H9 (cell line): ENCODE data around the gene ZFPL1. TPM values are rescaled to one million over a fixed set of nuclear protein-coding genes. Genes with fewer than 3 reads are reported as not detected.

Experiments used
- DNase-seq: peaks from one replicate; pipeline ENCODE4 v3.0.0-alpha.2; 2017
- H2AFZ ChIP-seq: one replicate; pipeline ENCODE4 v1.6.1; 2013; ENCODE audit warnings: mild to moderate bottlenecking, low read length, control low read depth, moderate library complexity
- H2AK5ac ChIP-seq: 2 replicates; pipeline ENCODE4 v1.6.1; 2013; ENCODE audit warnings: low read length, control low read depth, mixed read lengths; ENCODE audit not compliant: insufficient read length
- H2BK120ac ChIP-seq: one replicate; pipeline ENCODE4 v1.6.1; 2013; ENCODE audit warnings: low read depth, mild to moderate bottlenecking, low read length, control low read depth, inconsistent platforms; ENCODE audit not compliant: poor library complexity, severe bottlenecking
- H2BK12ac ChIP-seq: 2 replicates; pipeline ENCODE4 v1.6.1; 2013; ENCODE audit warnings: low read length, control low read depth, mixed read lengths, low read depth; ENCODE audit not compliant: insufficient read length
- H2BK15ac ChIP-seq: 2 replicates; pipeline ENCODE4 v1.6.1; 2013; ENCODE audit warnings: low read depth, low read length, control low read depth
- H2BK20ac ChIP-seq: one replicate; pipeline ENCODE4 v1.6.1; 2013; ENCODE audit warnings: low read depth, mild to moderate bottlenecking, low read length, control low read depth, inconsistent platforms; ENCODE audit not compliant: poor library complexity, severe bottlenecking
- H2BK5ac ChIP-seq: 2 replicates; pipeline ENCODE4 v1.6.1; 2013; ENCODE audit warnings: low read length, control low read depth, mixed read lengths; ENCODE audit not compliant: insufficient read length
- H3K14ac ChIP-seq: 2 replicates; pipeline ENCODE4 v1.6.1; 2013; ENCODE audit warnings: low read length, control low read depth; ENCODE audit not compliant: insufficient read depth
- H3K18ac ChIP-seq: 2 replicates; pipeline ENCODE4 v1.6.1; 2013; ENCODE audit warnings: low read depth, mild to moderate bottlenecking, mixed read lengths, low read length, control low read depth; ENCODE audit not compliant: insufficient read length
- H3K23ac ChIP-seq: 2 replicates; pipeline ENCODE4 v1.6.1; 2013; ENCODE audit warnings: low read length, control low read depth, mixed read lengths, low read depth; ENCODE audit not compliant: insufficient read length
- H3K23me2 ChIP-seq: 2 replicates; pipeline ENCODE4 v1.6.1; 2013; ENCODE audit warnings: low read depth, mild to moderate bottlenecking, mixed read lengths, low read length, control low read depth; ENCODE audit not compliant: insufficient read length, poor library complexity, severe bottlenecking
- H3K27ac ChIP-seq: 2 replicates; pipeline ENCODE4 v1.5.1; 2013; ENCODE audit warnings: low read length, control low read depth, mixed read lengths, low read depth; ENCODE audit not compliant: insufficient read length
- H3K27me3 ChIP-seq: 2 replicates; pipeline ENCODE4 v1.6.1; 2013; ENCODE audit warnings: low read length, control low read depth, inconsistent platforms; ENCODE audit not compliant: insufficient read depth
- H3K4ac ChIP-seq: 2 replicates; pipeline ENCODE4 v1.6.1; 2013; ENCODE audit warnings: low read depth, mild to moderate bottlenecking, control low read depth, inconsistent platforms, low read length, moderate library complexity
- H3K4me1 ChIP-seq: 2 replicates; pipeline ENCODE4 v1.6.1; 2013; ENCODE audit warnings: low read length, control low read depth, inconsistent platforms; ENCODE audit not compliant: insufficient read depth
- H3K4me2 ChIP-seq: 2 replicates; pipeline ENCODE4 v1.6.1; 2013; ENCODE audit warnings: low read length, control low read depth, mixed read lengths; ENCODE audit not compliant: insufficient read length, insufficient read depth
- H3K56ac ChIP-seq: 2 replicates; pipeline ENCODE4 v1.6.1; 2013; ENCODE audit warnings: low read depth, mild to moderate bottlenecking, mixed read lengths, low read length, control low read depth; ENCODE audit not compliant: insufficient read length
- H3K79me1 ChIP-seq: 2 replicates; pipeline ENCODE4 v1.6.1; 2013; ENCODE audit warnings: low read depth, mild to moderate bottlenecking, moderate library complexity, low read length, control low read depth, inconsistent platforms; ENCODE audit not compliant: insufficient read depth, poor library complexity, severe bottlenecking
- H3K79me2 ChIP-seq: 2 replicates; pipeline ENCODE4 v1.6.1; 2013; ENCODE audit warnings: low read length, control low read depth, inconsistent platforms; ENCODE audit not compliant: insufficient read depth
- H3K9ac ChIP-seq: 2 replicates; pipeline ENCODE4 v1.6.1; 2013; ENCODE audit warnings: low read length, control low read depth, mixed read lengths; ENCODE audit not compliant: insufficient read length; ENCODE audit errors: extremely low read depth
- H3K9me3 ChIP-seq: one replicate; pipeline ENCODE4 v1.6.1; 2013; ENCODE audit warnings: low read depth, low read length, inconsistent platforms; ENCODE audit not compliant: control insufficient read depth
- H3T11ph ChIP-seq: one replicate; pipeline ENCODE4 v1.6.1; 2013; ENCODE audit warnings: mild to moderate bottlenecking, low read length, control low read depth, inconsistent platforms
- H4K20me1 ChIP-seq: one replicate; pipeline ENCODE4 v1.6.1; 2013; ENCODE audit not compliant: control insufficient read depth, insufficient read length, insufficient read depth
- H4K5ac ChIP-seq: 2 replicates; pipeline ENCODE4 v1.6.1; 2013; ENCODE audit warnings: low read depth, mild to moderate bottlenecking, mixed read lengths, low read length, control low read depth; ENCODE audit not compliant: insufficient read length
- H4K8ac ChIP-seq: replicated peaks from 2 replicates; pipeline ENCODE4 v1.6.1; 2013; ENCODE audit warnings: low read length, control low read depth, mixed read lengths, low read depth; ENCODE audit not compliant: insufficient read length
- H4K91ac ChIP-seq: 2 replicates; pipeline ENCODE4 v1.6.1; 2013; ENCODE audit warnings: low read depth, mild to moderate bottlenecking, moderate library complexity, mixed read lengths, low read length, control low read depth; ENCODE audit not compliant: insufficient read length
- H3K27ac Mint-ChIP-seq, 3 experiments: 2 replicates in 2 of 3; 3 replicates in 1 of 3; pipeline ENCODE4 v1.8.0; 2020 to 2021; ENCODE audit warnings: mixed read lengths in 3 of 3, mild to moderate bottlenecking in 1 of 3, moderate library complexity in 1 of 3
- H3K27me3 Mint-ChIP-seq: 2 replicates; pipeline ENCODE4 v1.8.0; 2021; ENCODE audit warnings: low read depth, mild to moderate bottlenecking, moderate library complexity, mixed read lengths
- H3K36me3 Mint-ChIP-seq, 3 experiments: 2 replicates in 2 of 3; 3 replicates in 1 of 3; pipeline ENCODE4 v1.8.0; 2020 to 2021; ENCODE audit warnings: low read depth in 3 of 3, mixed read lengths in 3 of 3; ENCODE audit not compliant: insufficient read depth in 1 of 3
- H3K4me1 Mint-ChIP-seq, 2 experiments: 2 replicates each; pipeline ENCODE4 v1.8.0; 2020; ENCODE audit warnings: mixed read lengths in 2 of 2
- H3K4me3 Mint-ChIP-seq, 2 experiments: 2 replicates in 1 of 2; 3 replicates in 1 of 2; pipeline ENCODE4 v1.8.0; 2020 to 2021; ENCODE audit warnings: mild to moderate bottlenecking in 2 of 2, mixed read lengths in 2 of 2, moderate library complexity in 1 of 2
- H3K9me3 Mint-ChIP-seq, 2 experiments: 2 replicates in 1 of 2; 3 replicates in 1 of 2; pipeline ENCODE4 v1.8.0; 2020; ENCODE audit warnings: mild to moderate bottlenecking in 2 of 2, mixed read lengths in 2 of 2, moderate library complexity in 1 of 2
- WGBS: extraction: QIAGEN DNeasy Blood & Tissue Kit; methylation state at CpG from one replicate; pipeline ENCODE4 v1.1.7; 2013; ENCODE audit warnings: missing lambda C conversion rate, low lambda C conversion rate, mixed read lengths; ENCODE audit not compliant: insufficient read length; ENCODE audit errors: extremely low coverage; 5-methylcytosine and 5-hydroxymethylcytosine counted together
- total RNA-seq: library from RNA; stranded (reverse); gene quantifications from 2 replicates; pipeline ENCODE4 v1.2.1, GENCODE V29; 2021
- TF ChIP-seq, protein P1 (sequence below): fragments of 200-600 bp; sonication (generic); conservative IDR thresholded peaks from 3 replicates; pipeline ENCODE4 v1.8.0; 2021; ENCODE audit warnings: antibody characterized with exemption, mild to moderate bottlenecking

The ZFPL1 gene
- total RNA-seq, 1 experiment from 2014 or later = 24.2 TPM

GRCh38 chr11:65072631-65072966 is 11.4 kb upstream of the ZFPL1 start:
- Mint-ChIP-seq H3K4me1 (peaks cover 3 to 8% of the 10 kb centered on the region in 2 experiments), H3K36me3 (peaks cover 13 to 24% (median 22%) of the 10 kb centered on the region in 3 experiments), H3K27me3 (no peaks in the 10 kb centered on the region), H3K4me3 (no peak overlapping the region), H3K27ac (no peak overlapping the region), H3K9me3 (no peaks in the 10 kb centered on the region)
- H3K9me3 ChIP-seq = no peaks in the 10 kb centered on the region
- no peak for DNase-seq
- no peak overlapping the region for H3K56ac ChIP-seq
- H3K79me2 ChIP-seq = no peaks in the 10 kb centered on the region
- no peak overlapping the region for H3K14ac ChIP-seq
- no peaks in the 10 kb centered on the region for H3K27me3 ChIP-seq
- H3K27ac ChIP-seq = no peak overlapping the region
- H3K23ac ChIP-seq = no peak overlapping the region
- no peak overlapping the region for H4K8ac ChIP-seq
- no CpG with 5 or more reads among the region's 1 CpG for WGBS
- H3K4me2 ChIP-seq = no peak overlapping the region
- H4K20me1 ChIP-seq = no peaks in the 10 kb centered on the region
- TF ChIP-seq, protein P1, sequence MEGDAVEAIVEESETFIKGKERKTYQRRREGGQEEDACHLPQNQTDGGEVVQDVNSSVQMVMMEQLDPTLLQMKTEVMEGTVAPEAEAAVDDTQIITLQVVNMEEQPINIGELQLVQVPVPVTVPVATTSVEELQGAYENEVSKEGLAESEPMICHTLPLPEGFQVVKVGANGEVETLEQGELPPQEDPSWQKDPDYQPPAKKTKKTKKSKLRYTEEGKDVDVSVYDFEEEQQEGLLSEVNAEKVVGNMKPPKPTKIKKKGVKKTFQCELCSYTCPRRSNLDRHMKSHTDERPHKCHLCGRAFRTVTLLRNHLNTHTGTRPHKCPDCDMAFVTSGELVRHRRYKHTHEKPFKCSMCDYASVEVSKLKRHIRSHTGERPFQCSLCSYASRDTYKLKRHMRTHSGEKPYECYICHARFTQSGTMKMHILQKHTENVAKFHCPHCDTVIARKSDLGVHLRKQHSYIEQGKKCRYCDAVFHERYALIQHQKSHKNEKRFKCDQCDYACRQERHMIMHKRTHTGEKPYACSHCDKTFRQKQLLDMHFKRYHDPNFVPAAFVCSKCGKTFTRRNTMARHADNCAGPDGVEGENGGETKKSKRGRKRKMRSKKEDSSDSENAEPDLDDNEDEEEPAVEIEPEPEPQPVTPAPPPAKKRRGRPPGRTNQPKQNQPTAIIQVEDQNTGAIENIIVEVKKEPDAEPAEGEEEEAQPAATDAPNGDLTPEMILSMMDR = no peak
- no peak overlapping the region for H2BK15ac ChIP-seq
- H2BK5ac ChIP-seq = no peak overlapping the region
- no peak overlapping the region for H2AFZ ChIP-seq
- H3K4me1 ChIP-seq = peaks cover 2% of the 10 kb centered on the region; the same call in 1 of the 2 replicates
- no peaks in the 10 kb centered on the region for H3K23me2 ChIP-seq
- peak overlapping the region; percentile 42 for H4K5ac ChIP-seq
- H2BK20ac ChIP-seq = no peak overlapping the region
- H4K91ac ChIP-seq = no peak overlapping the region
- H3K9ac ChIP-seq = no peak overlapping the region
- H2BK120ac ChIP-seq = no peak overlapping the region
- no peak overlapping the region for H3K18ac ChIP-seq
- peaks cover 4% of the 10 kb centered on the region for H3K79me1 ChIP-seq
- H3T11ph ChIP-seq = no peak overlapping the region
- H2BK12ac ChIP-seq = no peak overlapping the region
- no peak overlapping the region for H3K4ac ChIP-seq
- no peak overlapping the region for H2AK5ac ChIP-seq
